Left cardiac atrium (tissue), 4 donors: Measurements from ENCODE around the gene OR51B4. TPM values are rescaled to one million over a fixed set of nuclear protein-coding genes. Genes with fewer than 3 reads are reported as not detected.
"Not testable (repeated sequence)": the region's sequence is repeated elsewhere in the genome, so short reads cannot be mapped to it uniquely, and the experiment has no call there.

Experiments used
- ATAC-seq, 2 donors: fragments of 200-7000 bp; cut with Tn5 transposase; one replicate each; pipeline ENCODE4 v1.9.1; 2020; ENCODE audit warnings: mild to moderate bottlenecking in 2 of 2, moderate library complexity in 2 of 2
- DNase-seq: peaks from one replicate; pipeline ENCODE4 v3.0.0-alpha.2; 2020
- intact Hi-C, 2 donors: fragments of 100-400 bp; cut with DNase I; formaldehyde crosslinking; loops; one replicate each; pipeline versions ENCODE4 v1.14.1 to v1.15.1; 2022 to 2023
- long read RNA-seq: library from polyadenylated mRNA; unstranded; transcript quantifications from one replicate; pipeline ENCODE4 v2.0.0, GENCODE V29; 2021
- total RNA-seq, 2 donors: library from RNA; stranded (reverse); fragmentation: NEBNext Ultra II Directional; extraction: Animal tissue kit (Norgen Biotek cat#: 25700); gene quantifications; one replicate each; pipeline ENCODE4 v1.2.1, GENCODE V29; 2021
- donor health status: DM: no; HTN: yes; CAD: no.
- donor health status: DM: no; HTN: yes; CAD: no; lungs with severe emphysema.
- donor health status: DM: yes; HTN: yes; CAD: no.
- donor health status: Dilated cardiomyopathy.

Gene OR51B4, protein sequence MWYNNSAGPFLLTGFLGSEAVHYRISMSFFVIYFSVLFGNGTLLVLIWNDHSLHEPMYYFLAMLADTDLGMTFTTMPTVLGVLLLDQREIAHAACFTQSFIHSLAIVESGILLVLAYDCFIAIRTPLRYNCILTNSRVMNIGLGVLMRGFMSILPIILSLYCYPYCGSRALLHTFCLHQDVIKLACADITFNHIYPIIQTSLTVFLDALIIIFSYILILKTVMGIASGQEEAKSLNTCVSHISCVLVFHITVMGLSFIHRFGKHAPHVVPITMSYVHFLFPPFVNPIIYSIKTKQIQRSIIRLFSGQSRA
- total RNA-seq = not detected
- long read RNA-seq = 0 reads

DNA sequence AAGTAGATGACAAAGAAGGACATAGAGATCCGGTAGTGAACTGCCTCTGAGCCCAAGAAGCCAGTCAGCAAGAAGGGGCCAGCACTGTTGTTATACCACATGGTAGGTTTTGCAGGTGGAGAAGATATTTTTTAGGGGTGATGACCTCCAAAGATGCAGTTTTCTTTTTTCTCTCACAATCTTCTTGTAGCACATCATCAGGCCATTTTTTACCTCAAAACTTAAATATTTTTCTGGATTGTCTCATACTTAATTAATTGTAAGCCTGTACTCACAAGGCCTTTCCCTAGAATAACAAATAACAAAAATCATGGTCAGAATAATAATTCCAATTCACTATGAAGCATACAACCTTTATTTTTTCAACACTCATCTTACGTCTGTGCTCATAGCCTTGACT, at the start of gene OR51B4:
Gene OR51B4, minus strand, starts transcription at position 101 of the 400 bp plus-strand sequence. Its CDS starts 0 bp downstream, at position 101.
- ATAC-seq = no peak
- intact Hi-C loops = no loop called here
- no peak for DNase-seq

DNA sequence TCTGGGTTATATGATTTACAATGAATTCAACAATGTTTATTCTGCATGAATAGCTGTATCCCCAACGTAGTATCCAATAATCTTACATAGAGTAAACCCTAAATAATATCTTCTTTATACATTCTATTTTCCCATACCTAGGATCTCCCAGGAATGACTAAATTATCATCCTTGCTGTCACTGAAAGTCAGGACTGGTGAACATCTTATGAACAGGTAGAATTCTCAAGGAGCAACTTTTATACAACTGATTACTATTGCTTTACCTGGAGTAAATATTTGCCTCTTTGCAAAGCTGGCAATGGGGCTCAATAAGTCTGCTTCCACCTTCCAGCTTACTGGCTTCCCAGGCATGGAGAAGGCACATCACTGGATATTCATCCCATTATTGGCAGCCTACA, 49.5 kb upstream of the OR51B4 start, which contains the start of gene OR51B6:
Gene OR51B6, plus strand, starts transcription at position 301 of the 400 bp plus-strand sequence. Its CDS starts 0 bp downstream, at position 301.
- intact Hi-C loops = no loop called here
- ATAC-seq (no peak), DNase-seq (no peak)

DNA sequence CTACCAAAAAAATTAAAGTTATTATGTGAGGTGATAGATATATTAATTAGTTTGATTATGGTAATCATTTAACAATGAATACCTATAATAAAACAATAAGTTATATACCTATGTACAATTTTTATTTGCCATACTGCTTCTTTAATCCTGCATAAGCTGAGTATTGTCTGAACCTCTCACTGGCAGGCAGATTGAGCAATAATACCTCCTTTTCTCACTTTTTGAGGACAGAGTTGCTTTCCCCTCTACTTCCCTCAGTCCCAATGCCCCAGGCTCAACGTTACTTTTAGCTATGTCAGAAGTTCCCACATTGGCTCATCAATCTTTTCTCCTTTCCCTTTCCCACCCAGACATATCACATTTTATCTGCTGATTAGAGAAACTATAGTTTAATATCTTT, 47.8 kb upstream of the OR51B4 start:
- intact Hi-C loops = no loop called here
- no peak for DNase-seq
- ATAC-seq = no peak

DNA sequence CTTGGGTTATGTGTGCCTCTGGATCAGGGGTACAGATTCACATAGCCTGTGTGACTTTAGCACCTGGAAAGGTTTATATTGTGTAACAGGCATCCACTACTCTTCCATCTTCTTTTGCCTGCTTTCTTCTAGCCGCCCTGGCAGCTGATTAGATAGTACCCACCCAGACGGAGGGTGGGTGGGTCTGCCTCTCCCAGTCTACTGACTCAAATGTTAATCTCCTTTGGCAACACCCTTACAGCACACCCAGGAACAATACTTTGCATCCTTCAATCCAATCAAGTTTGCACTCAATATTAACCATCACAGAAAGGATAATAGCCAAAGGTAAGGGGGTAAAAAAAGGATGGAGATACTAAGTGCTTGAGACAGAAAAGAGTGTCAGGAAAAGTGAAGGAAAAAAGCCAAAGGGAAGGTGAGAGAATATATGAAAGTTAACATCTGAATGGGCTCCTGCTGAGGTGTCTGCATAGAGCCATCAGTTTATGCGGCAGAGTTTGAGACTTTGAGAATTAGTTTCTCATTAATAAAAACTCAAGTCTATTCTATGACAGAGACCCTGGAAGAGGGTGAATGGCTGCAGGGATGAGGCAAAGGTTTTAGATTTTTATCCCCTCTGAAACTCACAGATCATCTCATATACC, 46.9 kb upstream of the OR51B4 start:
- intact Hi-C loops = no loop called here
- DNase-seq = no peak
- ATAC-seq = no peak

DNA sequence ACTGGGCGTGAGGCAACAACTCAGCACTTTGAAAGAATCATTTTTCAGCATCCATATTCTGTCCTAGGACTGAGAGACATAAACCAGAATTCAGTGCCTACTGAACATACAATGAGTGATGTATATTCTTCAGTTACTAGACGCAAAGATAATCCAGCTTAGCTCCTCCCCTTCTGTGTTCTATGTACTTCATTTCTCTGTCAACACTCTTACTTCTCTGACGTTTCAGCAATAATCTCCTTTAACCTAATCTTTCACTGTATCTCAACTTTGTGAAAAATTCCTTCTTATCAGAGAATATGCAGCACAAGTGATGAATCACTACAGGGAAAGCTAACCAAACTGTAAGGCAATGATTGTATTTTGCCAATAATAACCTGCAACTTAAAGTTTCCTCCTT, 44.1 kb upstream of the OR51B4 start:
- DNase-seq (no peak), ATAC-seq (no peak)
- intact Hi-C loops = no loop called here

DNA sequence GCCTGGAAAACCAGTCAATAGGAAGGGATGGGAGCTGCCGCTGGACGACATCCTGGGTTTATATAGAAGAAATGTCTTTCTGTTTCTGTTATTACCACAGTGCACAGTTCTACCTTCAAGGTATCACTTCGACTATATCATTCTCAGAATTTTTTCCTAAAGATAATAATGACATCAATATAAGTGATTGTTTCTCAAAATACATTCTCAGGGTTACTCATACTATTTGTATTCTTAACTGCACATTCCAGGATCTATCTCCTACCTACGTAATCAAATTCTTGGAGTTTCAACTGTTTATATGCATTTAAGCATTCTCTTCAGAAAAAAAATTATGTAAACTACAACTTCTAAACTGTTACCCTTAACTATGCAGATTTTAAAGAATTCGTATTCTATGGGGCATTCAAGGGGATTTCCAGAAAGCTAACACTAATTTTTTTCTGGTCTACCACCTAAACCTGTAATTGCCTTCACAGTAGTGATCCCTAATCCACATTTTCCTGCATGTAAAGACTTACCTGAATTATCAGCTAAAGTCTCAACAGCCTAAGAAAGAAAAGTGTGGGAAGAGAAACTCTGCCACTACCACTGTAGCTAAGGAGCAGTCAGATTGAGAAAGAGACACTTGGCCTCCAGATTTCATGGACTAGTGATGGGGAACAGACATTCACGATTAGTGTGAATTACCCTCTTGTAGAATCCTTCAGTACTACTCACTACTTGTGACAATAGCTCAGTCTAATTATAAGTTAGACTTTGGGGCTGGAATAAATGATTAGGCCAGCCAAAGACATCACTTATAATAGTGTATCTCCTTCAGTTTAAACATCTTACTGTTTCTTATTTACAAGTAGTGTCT, 42.0 kb upstream of the OR51B4 start, which contains the start of gene OR51B5:
Gene OR51B5, minus strand, starts transcription at position 51 of the 862 bp plus-strand sequence. Its CDS starts 0 bp downstream, at position 51.
- DNase-seq = no peak
- no peak for ATAC-seq
- intact Hi-C loops = no loop called here

DNA sequence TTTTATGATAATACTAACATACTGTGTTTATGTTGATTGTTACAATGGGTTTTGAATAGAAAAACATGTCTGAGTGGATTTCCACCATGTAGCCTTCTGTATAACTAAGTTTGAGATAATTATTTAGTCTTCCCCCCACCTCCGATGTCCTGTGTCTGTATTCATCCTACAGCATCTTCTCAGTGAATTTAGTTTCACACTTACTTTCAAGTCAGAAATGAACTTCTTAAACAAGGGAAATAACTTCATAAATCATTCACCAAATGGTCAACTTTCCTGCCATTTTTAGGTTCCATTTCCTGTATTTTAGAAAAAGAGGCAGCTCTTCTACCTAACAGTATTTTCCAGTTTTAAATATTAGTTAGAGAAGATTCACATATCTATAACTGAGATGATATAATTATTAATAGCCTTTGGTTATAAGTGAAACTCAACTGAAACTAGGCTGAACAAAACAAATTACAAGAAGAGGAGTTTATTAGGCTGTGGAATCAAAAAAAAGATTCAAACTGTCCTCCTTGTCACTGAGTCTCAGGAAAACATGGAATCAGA, 38.1 kb upstream of the OR51B4 start:
- no peak for ATAC-seq
- DNase-seq = no peak
- intact Hi-C loops = no loop called here

DNA sequence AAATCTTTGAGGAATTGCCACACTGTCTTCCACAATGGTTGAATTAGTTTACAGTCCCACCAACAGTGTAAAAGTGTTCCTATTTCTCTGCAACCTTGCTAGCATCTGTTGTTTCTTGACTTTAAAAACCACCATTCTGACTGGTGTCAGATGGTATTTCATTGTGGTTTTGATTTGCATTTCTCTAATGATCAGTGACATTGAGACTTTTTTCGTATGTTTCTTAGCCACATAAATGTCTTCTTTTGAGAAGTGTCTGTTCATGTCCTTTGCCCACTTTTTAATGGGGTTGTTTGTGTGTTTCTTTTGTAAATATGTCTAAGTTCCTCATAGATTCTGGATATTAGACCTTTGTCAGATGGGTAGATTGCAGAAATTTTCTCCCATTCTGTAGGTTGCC, 35.5 kb upstream of the OR51B4 start:
- ATAC-seq, DNase-seq, intact Hi-C loops: not testable (repeated sequence)

DNA sequence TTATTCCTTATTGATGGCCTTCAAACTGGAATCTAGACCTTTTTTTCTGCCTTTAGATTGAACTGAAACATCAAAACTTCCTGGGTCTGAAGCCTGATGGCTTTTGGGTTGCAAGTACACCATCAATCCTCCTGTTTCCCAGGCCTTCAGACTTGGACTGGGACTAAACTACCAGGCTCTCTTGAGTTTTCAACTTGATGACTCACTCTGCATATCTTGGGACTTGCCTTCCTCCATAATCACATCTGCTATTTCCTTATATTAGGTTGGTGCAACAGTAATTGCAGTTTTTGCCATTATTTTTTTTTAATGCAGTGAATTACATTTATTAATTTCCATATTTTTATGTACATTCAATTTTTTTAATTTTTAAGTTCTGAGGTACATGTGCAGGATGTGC, 34.6 kb upstream of the OR51B4 start:
- ATAC-seq (no peak), DNase-seq (no peak)
- intact Hi-C loops = no loop called here

DNA sequence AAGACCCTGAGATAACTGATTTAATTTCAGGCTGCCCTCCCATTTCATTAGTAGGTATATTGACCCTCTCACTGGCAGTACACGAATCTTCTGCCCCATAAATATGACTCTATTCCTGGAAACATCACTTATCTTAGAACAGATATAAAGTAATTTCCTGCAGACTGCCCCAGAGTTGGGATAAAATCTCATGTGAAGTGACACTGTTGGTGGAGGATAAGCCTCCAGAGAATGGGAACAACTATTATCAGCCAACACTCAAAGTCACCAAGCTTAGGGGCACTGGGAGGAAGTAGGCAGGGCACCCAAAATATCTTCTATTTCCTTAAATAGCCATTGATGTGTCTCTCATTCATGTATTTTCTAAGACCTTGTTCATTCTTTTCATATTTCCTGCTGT, 33.4 kb upstream of the OR51B4 start:
- DNase-seq (no peak), ATAC-seq (no peak)
- intact Hi-C loops = no loop called here

DNA sequence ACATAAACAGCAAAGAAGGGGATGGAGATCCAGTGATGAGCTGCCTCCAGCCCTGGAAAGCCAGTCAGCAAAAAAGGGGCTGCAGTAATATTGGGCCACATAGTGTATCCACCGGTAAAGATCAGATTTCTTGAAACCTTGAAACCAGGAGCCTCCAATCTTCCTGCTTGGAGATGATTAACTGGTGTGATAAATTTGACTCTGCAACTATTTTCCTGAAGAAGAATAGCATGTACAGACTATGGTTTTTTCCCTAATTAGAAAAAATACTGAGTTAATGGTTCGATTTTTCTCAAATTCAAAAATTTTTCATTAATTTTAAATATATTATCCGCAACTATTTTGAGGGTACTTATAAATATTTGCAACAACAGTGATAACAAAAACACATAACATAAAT, 22.5 kb upstream of the OR51B4 start, which contains the start of gene OR51B2:
Gene OR51B2, minus strand, starts transcription at position 101 of the 400 bp plus-strand sequence. Its CDS starts 0 bp downstream, at position 101.
- DNase-seq (no peak), ATAC-seq (no peak)
- intact Hi-C loops = no loop called here

DNA sequence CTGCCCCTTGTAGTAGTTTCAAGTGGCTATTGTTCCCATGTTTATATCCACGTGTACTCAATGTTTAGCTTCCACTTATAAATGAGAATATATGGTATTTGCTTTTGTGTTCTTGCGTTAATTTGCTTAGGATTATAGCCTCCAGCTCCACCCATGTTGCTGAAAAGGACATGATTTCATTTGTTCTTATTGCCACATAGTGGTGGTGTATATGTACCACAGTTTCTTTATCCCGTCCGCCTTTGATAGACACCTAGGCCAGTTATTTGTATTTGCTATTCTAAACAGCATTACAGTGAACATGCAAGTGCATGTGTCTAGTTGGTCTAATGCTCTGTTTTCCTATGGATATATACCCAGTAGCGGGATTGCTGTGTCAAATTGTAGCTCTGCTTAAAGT, 15.5 kb upstream of the OR51B4 start:
- DNase-seq (no peak), ATAC-seq (no peak)
- intact Hi-C loops = no loop called here

DNA sequence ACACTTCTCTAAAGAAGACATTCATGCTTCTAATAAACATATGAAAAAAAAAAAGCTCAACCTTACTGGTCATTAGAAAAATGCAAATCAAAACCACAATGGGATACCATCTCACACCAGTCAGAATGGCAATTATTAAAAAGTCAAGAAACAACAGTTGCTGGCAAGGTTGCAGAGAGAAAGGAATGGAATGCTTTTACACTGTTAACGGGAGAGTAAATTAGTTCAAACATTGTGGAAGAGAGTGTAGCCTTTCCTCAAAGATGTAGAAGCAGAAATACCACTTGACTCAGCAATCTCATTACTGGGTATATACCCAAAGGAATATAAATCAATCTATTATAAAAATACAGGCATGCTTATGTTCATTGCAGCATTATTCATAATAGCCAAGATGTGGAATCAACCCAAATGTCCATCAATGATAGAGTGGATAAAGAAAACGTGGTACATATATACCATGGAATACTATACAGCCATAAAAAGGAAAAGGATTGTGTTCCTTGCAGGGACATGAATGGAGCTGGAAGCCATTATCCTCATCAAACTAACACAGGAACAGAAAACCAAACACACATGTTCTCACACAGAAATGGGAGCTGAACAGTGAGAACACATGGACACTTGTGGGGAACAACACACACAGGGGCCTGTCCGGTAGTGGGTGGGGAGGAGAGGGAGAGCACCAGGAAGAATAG, 11.7 kb upstream of the OR51B4 start:
- intact Hi-C loops, ATAC-seq, DNase-seq: not testable (repeated sequence)

DNA sequence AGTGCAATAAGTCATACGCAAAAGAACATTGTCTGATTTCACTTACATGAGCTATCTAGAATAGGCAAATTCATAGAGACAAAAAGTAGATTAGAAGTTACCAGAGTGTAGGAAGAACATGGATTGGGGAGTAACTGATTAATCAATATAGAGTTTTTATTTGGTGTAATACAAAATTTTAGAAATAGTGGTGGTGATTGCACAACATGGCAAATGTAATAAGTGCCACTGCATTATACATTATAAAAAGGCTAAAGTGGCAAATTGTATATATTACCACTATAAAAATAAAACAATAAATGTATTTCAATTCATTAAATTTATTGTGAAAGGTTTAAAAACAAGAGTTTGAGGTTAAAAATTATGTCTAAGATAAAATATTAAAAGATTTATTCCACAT, 8.7 kb upstream of the OR51B4 start:
- intact Hi-C loops = no loop called here
- ATAC-seq (no peak), DNase-seq (no peak)

DNA sequence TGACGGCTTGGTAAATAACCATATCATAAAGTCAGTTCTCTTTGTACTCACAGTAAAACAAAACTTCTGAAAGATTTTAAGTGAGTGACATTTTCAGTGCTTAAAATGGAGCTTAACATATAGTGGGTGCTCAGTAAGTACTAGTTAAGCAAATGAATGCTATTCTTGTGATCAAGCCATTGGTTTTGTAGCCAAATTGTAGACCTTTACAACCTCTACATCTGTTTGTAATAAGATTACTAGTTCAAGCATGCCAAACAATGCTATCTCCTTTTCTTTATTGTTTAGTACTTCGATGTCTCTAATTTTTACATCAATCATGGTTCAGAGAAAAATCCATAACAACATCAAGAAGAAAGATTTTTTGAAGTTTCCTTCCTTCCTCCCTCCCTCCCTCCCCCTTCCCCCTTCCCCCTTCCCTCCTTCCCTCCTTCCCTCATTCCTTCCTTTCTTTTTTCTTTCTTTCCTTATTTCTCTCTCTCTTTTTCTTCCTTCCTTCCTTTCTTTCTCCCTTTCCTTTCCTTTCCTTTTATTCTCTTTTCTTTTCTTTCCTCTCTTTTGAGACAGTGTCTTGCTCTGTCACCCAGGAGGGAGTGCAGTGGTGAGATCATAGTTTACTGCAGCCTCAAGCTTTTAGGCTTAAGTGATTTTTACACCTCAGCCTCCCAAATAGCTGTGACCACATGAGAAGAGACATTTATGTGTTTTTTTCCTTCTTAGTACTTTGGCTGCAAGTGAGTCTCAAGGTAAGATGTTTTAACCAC, 5.7 kb upstream of the OR51B4 start:
- ATAC-seq = no peak
- no peak for DNase-seq
- intact Hi-C loops = no loop called here

DNA sequence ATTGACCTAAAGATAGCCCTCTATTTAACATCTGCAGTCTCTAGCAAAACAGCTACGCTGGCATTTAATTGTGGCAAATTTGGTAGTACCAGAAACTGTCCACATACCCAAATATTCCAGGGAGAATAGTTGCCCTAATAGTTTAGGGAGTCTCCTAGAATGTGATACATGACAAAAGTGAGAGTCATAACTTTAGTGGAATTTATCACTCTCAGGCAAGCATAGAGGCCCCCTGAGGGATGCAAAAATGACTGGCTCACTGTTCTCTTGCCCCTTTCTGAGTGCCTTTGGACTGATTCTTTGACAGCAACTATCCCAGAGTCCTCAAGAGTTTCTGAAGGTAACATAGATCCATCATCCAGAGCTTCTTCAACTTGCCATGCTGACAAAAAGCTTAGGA, 2.3 kb upstream of the OR51B4 start:
- intact Hi-C loops = no loop called here
- no peak for DNase-seq
- no peak for ATAC-seq

DNA sequence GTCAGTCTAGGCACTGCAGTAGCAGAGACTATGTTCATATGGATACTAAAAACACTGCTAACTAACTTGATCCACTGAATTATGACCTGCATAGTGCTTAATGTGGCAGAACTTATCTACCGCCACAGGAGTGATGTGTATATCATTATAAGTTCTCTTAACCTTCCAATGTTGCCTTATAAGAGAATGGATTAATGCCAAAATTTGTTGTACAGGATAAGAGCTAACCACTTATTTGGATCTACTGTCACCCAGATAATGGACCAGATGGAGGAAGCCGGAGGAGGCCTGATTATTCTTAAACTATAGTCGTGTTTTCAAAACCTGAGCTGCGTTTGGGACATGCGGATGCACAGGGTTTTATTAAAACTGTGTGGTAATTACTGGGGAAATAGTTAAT, 1.9 kb upstream of the OR51B4 start:
- DNase-seq (no peak), ATAC-seq (no peak)
- intact Hi-C loops = no loop called here

DNA sequence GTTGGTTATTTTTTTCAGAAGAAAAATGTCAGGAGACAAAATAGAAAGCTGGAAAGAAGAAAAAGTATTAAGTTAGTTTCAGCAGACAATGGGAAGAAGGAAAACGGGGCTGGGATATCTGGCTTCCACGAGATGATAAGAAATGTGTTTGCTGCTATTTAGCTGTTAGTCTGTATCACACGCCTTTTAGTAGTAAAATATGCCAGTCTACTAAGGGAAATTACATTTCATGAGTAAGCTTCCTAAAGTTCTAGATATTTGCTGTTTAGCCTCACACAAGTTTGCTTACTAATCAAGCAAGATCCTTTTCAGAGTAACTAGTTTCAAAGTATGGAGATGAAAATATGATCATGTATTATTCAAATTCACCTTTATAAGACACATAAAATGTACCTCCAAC, 1.5 kb downstream of the OR51B4 start:
- ATAC-seq (no peak), DNase-seq (no peak)
- intact Hi-C loops = no loop called here
